Measurements from ENCODE around the gene LRRC17.
"Not testable (repeated sequence)": the region's sequence is repeated elsewhere in the genome, so short reads cannot be mapped to it uniquely, and the experiment has no call there.

DNA sequence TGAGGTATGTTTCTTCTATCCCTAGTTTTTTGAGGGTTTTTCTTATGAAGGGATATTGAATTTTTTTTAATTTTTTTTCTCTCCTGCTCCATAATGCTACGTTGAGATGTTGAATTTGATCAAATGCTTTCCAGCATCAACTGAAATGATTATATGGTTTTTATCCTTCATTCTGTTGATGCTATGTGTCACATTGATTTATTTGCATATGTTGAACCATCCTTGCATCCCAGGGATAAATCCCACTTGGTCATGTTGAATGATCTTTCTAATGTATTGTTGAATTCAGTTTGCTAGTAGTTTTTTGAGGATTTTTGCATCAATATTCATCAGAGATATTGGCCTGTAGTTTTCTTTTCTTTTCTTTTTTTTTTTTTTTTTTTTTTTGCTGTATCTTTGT is 9.2 kb upstream of the LRRC17 start:
- TF ChIP-seq, protein P1, sequence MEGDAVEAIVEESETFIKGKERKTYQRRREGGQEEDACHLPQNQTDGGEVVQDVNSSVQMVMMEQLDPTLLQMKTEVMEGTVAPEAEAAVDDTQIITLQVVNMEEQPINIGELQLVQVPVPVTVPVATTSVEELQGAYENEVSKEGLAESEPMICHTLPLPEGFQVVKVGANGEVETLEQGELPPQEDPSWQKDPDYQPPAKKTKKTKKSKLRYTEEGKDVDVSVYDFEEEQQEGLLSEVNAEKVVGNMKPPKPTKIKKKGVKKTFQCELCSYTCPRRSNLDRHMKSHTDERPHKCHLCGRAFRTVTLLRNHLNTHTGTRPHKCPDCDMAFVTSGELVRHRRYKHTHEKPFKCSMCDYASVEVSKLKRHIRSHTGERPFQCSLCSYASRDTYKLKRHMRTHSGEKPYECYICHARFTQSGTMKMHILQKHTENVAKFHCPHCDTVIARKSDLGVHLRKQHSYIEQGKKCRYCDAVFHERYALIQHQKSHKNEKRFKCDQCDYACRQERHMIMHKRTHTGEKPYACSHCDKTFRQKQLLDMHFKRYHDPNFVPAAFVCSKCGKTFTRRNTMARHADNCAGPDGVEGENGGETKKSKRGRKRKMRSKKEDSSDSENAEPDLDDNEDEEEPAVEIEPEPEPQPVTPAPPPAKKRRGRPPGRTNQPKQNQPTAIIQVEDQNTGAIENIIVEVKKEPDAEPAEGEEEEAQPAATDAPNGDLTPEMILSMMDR (IDR thresholded peaks at IDR 0.05) = not testable (repeated sequence)
- TF ChIP-seq POLR2A (IDR thresholded peaks at IDR 0.05) = not testable (repeated sequence)

All from heart left ventricle (tissue), 13 donors.